CD14-positive monocyte (primary cell): ENCODE measurements around the gene CPSF2. TPM values are rescaled to one million over a fixed set of nuclear protein-coding genes. Genes with fewer than 3 reads are reported as not detected.

Source experiments
- DNase-seq, 3 donors: peaks; one replicate each; pipeline ENCODE4 v3.0.0-alpha.2; 2011 to 2022
- H2AFZ ChIP-seq: 2 replicates; pipeline ENCODE4 v1.6.0; 2012; ENCODE audit warnings: mild to moderate bottlenecking, low read depth, low read length, inconsistent platforms; ENCODE audit not compliant: insufficient read depth, poor library complexity, severe bottlenecking
- H3K27ac ChIP-seq, 2 donors: 1 replicate in 1 of 2; 2 replicates in 1 of 2; pipeline ENCODE4 v1.5.1; 2012 to 2013; ENCODE audit warnings: low read length in 2 of 2, control low read depth in 1 of 2, inconsistent platforms in 1 of 2, low read depth in 1 of 2, mild to moderate bottlenecking in 1 of 2
- H3K27me3 ChIP-seq, 2 donors: one replicate each; pipeline versions ENCODE4 v1.6.0 to v1.6.1; 2011 to 2013; ENCODE audit warnings: low read length in 2 of 2; ENCODE audit not compliant: control insufficient read depth in 2 of 2, insufficient read depth in 2 of 2
- H3K36me3 ChIP-seq, 2 donors: replicated peaks in 1 of 2; 1 replicate in 1 of 2; 2 replicates in 1 of 2; pipeline versions ENCODE4 v1.5.1 to v1.6.1; 2012 to 2013; ENCODE audit warnings: low read length in 2 of 2, control low read depth in 1 of 2, inconsistent platforms in 1 of 2, mild to moderate bottlenecking in 1 of 2; ENCODE audit not compliant: insufficient read depth in 2 of 2, control insufficient read depth in 1 of 2
- H3K4me1 ChIP-seq, 2 donors: 1 replicate in 1 of 2; 2 replicates in 1 of 2; pipeline versions ENCODE4 v1.5.1 to v1.6.1; 2012 to 2013; ENCODE audit warnings: low read length in 2 of 2, control low read depth in 1 of 2, inconsistent platforms in 1 of 2, mild to moderate bottlenecking in 1 of 2, moderate library complexity in 1 of 2; ENCODE audit not compliant: insufficient read depth in 2 of 2, control insufficient read depth in 1 of 2
- H3K4me2 ChIP-seq: replicated peaks from 2 replicates; pipeline ENCODE3; 2012; ENCODE audit warnings: low read length, moderate library complexity, mild to moderate bottlenecking; ENCODE audit not compliant: poor library complexity, severe bottlenecking; ENCODE audit errors: extremely low read depth
- H3K4me3 ChIP-seq, 3 experiments: fragments of 200-600 bp in 1 of 3; sonication (generic) in 1 of 3; replicated peaks in 1 of 3; 1 replicate in 2 of 3; 2 replicates in 1 of 3; pipeline ENCODE4 v1.5.1; 2011 to 2013; ENCODE audit warnings: low read length in 3 of 3, mild to moderate bottlenecking in 3 of 3, control low read depth in 2 of 3, low read depth in 2 of 3, inconsistent platforms in 1 of 3, moderate library complexity in 1 of 3
- H3K79me2 ChIP-seq: 2 replicates; pipeline ENCODE4 v1.6.0; 2012; ENCODE audit warnings: mild to moderate bottlenecking, control low read depth, inconsistent platforms, low read length, moderate library complexity; ENCODE audit not compliant: insufficient read depth
- H3K9ac ChIP-seq: 2 replicates; pipeline ENCODE4 v1.6.0; 2017; ENCODE audit warnings: low read length, mild to moderate bottlenecking; ENCODE audit not compliant: insufficient read depth, poor library complexity, severe bottlenecking
- H3K9me3 ChIP-seq, 2 donors: replicated peaks in 1 of 2; 1 replicate in 1 of 2; 2 replicates in 1 of 2; pipeline versions ENCODE4 v1.5.1 to v1.6.1; 2012 to 2013; ENCODE audit warnings: low read length in 2 of 2, control low read depth in 1 of 2; ENCODE audit not compliant: control insufficient read depth in 1 of 2, insufficient read depth in 1 of 2
- H4K20me1 ChIP-seq: 2 replicates; pipeline ENCODE4 v1.6.0; 2012; ENCODE audit warnings: mild to moderate bottlenecking, low read length, control low read depth, moderate library complexity; ENCODE audit not compliant: insufficient read depth
- H3K27ac Mint-ChIP-seq, 7 donors: one replicate each; pipeline ENCODE4 v1.8.0; 2020; ENCODE audit warnings: mild to moderate bottlenecking in 7 of 7, mixed read lengths in 7 of 7, moderate library complexity in 6 of 7, inconsistent platforms in 2 of 7
- H3K27me3 Mint-ChIP-seq, 3 donors: one replicate each; pipeline ENCODE4 v1.8.0; 2021 to 2022; ENCODE audit warnings: low read depth in 3 of 3, mild to moderate bottlenecking in 3 of 3, mixed read lengths in 3 of 3, moderate library complexity in 3 of 3, inconsistent platforms in 1 of 3
- H3K36me3 Mint-ChIP-seq, 2 donors: one replicate each; pipeline ENCODE4 v1.8.0; 2020; ENCODE audit warnings: mixed read lengths in 2 of 2, inconsistent platforms in 1 of 2, mild to moderate bottlenecking in 1 of 2
- H3K4me1 Mint-ChIP-seq: one replicate; pipeline ENCODE4 v1.8.0; 2020; ENCODE audit warnings: mild to moderate bottlenecking, mixed read lengths
- H3K4me3 Mint-ChIP-seq, 2 donors: one replicate each; pipeline ENCODE4 v1.8.0; 2020; ENCODE audit warnings: mild to moderate bottlenecking in 2 of 2, mixed read lengths in 2 of 2, moderate library complexity in 1 of 2
- H3K9me3 Mint-ChIP-seq, 7 donors: one replicate each; pipeline ENCODE4 v1.8.0; 2020 to 2022; ENCODE audit warnings: mixed read lengths in 7 of 7, mild to moderate bottlenecking in 6 of 7, moderate library complexity in 6 of 7, inconsistent platforms in 2 of 7
- WGBS: methylation state at CpG from one replicate; pipeline ENCODE4 v1.1.5; 2013; ENCODE audit warnings: missing lambda C conversion rate; ENCODE audit not compliant: insufficient coverage; 5-methylcytosine and 5-hydroxymethylcytosine counted together
- intact Hi-C, 2 donors: fragments of 100-400 bp; cut with micrococcal nuclease; formaldehyde crosslinking; loops; one replicate each; pipeline versions ENCODE4 v1.15.0 to v1.15.1; 2023
- polyA minus RNA-seq: library from RNA; depleted of rRNA, polyadenylated mRNA; stranded (reverse); fragments of >200 nt; gene quantifications from 2 replicates; pipeline ENCODE4 v1.2.3, GENCODE V29; 2012
- polyA plus RNA-seq, 3 donors: library from polyadenylated mRNA; depleted of rRNA in 1 of 3; unstranded in 2 of 3; stranded (reverse) in 1 of 3; fragments of 300-500 nt in 2 of 3; fragments of >200 nt in 1 of 3; fragmentation: Illumina TruSeq in 2 of 3; gene quantifications; 1 replicate in 2 of 3; 2 replicates in 1 of 3; pipeline ENCODE4 v1.2.3, GENCODE V29; 2012 to 2021
- total RNA-seq, 12 experiments: library from RNA in 1 of 12; stranded (reverse) in 1 of 12; fragments of 120-200 nt in 1 of 12; gene quantifications; one replicate each; pipeline ENCODE4 v1.2.4 and lab custom pipeline; 2013 to 2026; ENCODE audit warnings: mixed read lengths in 6 of 12, inconsistent platforms in 1 of 12
- TF ChIP-seq, protein P1 (sequence below): fragments of 200-600 bp; IDR thresholded peaks from one replicate; pipeline ENCODE4 v1.8.0; 2022; ENCODE audit warnings: antibody characterized with exemption, mild to moderate bottlenecking

Gene CPSF2
- total RNA-seq (2013), result 65.0 TPM
- polyA plus RNA-seq (10 to 100 TPM in 2 of 3 donors, 1 to 10 TPM in 1; 8.5 to 44.9 (median 25.5) TPM), polyA minus RNA-seq (13.3 and 23.9 TPM in 2 replicates), total RNA-seq (lab: John Stamatoyannopoulos, UW) (37.8 to 91.1 (median 57.4) reads per million in 11 experiments)

GRCh38 chr14:92121670-92122350, at the start of gene CPSF2, which contains the start of gene NDUFB1:
TSS of gene CPSF2 (plus strand) at chr14:92121969. CDS start at chr14:92130985, 9,016 bp downstream.
TSS of gene NDUFB1 (minus strand) at chr14:92121706. CDS start at chr14:92117637, 4,069 bp downstream.
- under 1% methylated on average over 53 of the region's 55 CpGs for WGBS
- Mint-ChIP-seq H3K9me3 (peaks cover 0 to 2% (median 0%) of the 10 kb centered on the region in 7 donors), H3K27ac (peak within 1 kb of the TSS; percentile 99 to 100 (median 100)), H3K4me3 (peak within 1 kb of the TSS; percentile 97 to 100), H3K27me3 (no peaks in the 10 kb centered on the region), H3K4me1 (peaks cover 40% of the 10 kb centered on the region), H3K36me3 (peaks cover 29 to 40% of the 10 kb centered on the region in 2 donors)
- Histone ChIP-seq H2AFZ (peak within 1 kb of the TSS; percentile 85), H3K27me3 (no peaks in the 10 kb centered on the region), H3K4me1 (peaks cover 25 to 34% of the 10 kb centered on the region in 2 donors), H3K36me3 (peaks cover 8 to 46% of the 10 kb centered on the region in 2 donors), H3K79me2 (peaks cover 89% of the 10 kb centered on the region), H3K9me3 (no peaks in the 10 kb centered on the region), H3K4me2 (peak within 1 kb of the TSS; percentile 82), H3K4me3 (peak within 1 kb of the TSS; percentile 62 to 93 (median 92)), H4K20me1 (peaks cover 2% of the 10 kb centered on the region), H3K27ac (peak within 1 kb of the TSS; percentile 94 to 95), H3K9ac (peak within 1 kb of the TSS; percentile 96)
- intact Hi-C loops, result loop anchor here in 1 of 2 donors (2.0 to 10.0 kb wide), 2 partner anchors 17 to 673 kb away; partner anchors contain the start of gene GOLGA5
- peak; percentile 71 to 80 (median 77) for DNase-seq
- TF ChIP-seq, protein P1, sequence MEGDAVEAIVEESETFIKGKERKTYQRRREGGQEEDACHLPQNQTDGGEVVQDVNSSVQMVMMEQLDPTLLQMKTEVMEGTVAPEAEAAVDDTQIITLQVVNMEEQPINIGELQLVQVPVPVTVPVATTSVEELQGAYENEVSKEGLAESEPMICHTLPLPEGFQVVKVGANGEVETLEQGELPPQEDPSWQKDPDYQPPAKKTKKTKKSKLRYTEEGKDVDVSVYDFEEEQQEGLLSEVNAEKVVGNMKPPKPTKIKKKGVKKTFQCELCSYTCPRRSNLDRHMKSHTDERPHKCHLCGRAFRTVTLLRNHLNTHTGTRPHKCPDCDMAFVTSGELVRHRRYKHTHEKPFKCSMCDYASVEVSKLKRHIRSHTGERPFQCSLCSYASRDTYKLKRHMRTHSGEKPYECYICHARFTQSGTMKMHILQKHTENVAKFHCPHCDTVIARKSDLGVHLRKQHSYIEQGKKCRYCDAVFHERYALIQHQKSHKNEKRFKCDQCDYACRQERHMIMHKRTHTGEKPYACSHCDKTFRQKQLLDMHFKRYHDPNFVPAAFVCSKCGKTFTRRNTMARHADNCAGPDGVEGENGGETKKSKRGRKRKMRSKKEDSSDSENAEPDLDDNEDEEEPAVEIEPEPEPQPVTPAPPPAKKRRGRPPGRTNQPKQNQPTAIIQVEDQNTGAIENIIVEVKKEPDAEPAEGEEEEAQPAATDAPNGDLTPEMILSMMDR, result no peak

DNA sequence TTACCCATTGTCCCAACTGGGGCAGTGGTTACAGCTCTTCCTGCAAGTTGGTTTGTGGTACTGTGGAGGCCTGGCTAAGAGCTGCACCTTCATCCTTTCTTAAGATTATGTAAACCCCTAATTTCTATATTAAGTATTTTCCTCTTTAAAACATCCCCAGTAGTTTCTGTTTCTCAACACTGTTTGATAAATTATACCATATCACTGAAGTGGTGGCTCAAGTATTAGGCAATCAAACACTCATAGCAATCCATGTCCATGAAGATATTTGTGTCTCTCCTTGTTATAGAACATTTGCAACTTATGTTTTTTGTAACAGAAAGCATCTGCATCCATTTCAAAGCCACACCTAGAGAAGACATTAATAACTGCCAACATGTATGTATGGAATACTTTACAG, 47.2 kb upstream of the CPSF2 start:
- Histone ChIP-seq H3K4me1 (peaks cover 6 to 10% of the 10 kb centered on the region in 2 donors), H4K20me1 (no peaks in the 10 kb centered on the region), H3K4me3 (no peak overlapping the region), H3K27me3 (no peaks in the 10 kb centered on the region), H2AFZ (no peak overlapping the region), H3K79me2 (no peaks in the 10 kb centered on the region), H3K4me2 (no peak overlapping the region), H3K9ac (no peak overlapping the region), H3K36me3 (peaks cover 49 to 87% of the 10 kb centered on the region in 2 donors), H3K9me3 (no peaks in the 10 kb centered on the region), H3K27ac (peak overlapping the region in 1 of 2 donors; percentile 10)
- Mint-ChIP-seq H3K4me1 (peaks cover 12% of the 10 kb centered on the region), H3K27ac (peak overlapping the region in 2 of 7 donors; percentile 52 to 55), H3K36me3 (peaks cover 48 to 79% of the 10 kb centered on the region in 2 donors), H3K4me3 (no peak overlapping the region), H3K27me3 (no peaks in the 10 kb centered on the region), H3K9me3 (peaks cover 0 to 2% (median 0%) of the 10 kb centered on the region in 7 donors)
- intact Hi-C loops, result no loop called here
- TF ChIP-seq, protein P1, result no peak
- no peak for DNase-seq
